Esophagus mucosa (tissue), 1 donor: ENCODE data around the gene STXBP5L. TPM values are rescaled to one million over a fixed set of nuclear protein-coding genes. Genes with fewer than 3 reads are reported as not detected.
"Not testable (repeated sequence)": the region's sequence is repeated elsewhere in the genome, so short reads cannot be mapped to it uniquely, and the experiment has no call there.

Source experiments
- ATAC-seq: fragments of 200-7000 bp; cut with Tn5 transposase; one replicate; pipeline ENCODE4 v1.9.1; 2020
- total RNA-seq: library from RNA; stranded (reverse); gene quantifications from one replicate; pipeline ENCODE4 v1.2.4, GENCODE V29; 2023
- donor health status: DM: yes; HTN: yes; CAD: no.

Gene STXBP5L
- total RNA-seq, 1 donor from 2014 or later = not detected

DNA sequence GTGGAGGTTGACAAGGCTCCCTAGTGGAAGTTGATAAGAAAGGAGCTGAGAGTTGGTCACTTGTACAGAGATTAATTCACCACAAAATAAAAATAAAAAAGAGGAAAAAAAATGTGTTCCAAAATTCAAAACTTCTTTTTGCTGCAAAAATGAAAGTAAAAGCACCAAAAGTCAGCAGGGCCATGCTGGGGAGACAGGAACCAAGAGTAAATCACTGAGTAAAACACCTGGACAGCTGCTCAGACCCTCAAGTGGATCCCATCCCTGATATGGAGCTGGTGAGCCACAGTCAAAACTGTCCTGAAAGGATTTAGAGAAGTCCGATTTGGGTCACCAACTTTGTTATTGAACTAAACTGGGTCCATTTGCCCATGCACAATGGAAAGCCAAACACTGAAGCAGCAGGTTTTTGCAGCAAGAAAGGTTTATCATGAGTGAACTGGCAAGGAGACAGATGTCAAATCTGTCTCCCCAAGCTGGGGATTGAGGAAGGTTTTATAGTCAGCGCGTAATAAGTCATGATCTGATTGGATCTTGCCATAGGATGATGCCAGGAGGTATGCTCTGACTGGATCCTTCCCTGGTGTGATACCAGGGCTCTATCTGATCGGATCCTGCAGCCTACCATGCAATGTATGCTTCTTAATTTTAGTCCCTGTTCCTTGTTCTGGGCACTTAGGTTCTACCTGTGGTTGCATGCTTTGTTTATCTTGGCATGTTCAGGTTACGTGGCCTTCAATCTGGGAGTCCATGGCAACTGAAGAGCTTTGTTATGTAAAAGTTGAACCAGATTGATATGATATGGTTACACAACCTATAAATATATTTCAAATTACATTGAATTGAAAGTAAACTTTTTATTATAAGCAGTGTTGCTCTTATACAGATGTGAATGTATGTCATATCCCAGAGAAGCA is 324.6 kb downstream of the STXBP5L start:
- no peak for ATAC-seq

DNA sequence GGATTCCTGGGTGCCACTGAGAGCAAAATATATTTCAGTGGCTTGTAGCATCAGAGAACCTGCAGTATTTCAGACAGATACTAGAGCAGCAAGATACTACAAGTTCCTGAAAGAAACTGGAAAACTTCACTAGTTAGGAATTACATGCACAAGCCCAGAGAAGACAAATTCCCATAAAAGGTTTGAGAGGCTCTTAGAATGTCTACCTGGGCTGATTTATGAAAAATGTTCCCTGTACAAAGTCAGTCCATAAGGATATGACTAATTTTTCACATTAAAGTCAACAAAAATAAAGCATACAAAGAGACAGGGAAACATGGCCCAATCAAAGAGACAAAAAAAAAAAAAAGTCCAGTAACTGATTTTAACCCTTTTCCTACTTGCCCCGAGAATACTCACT is 335.2 kb downstream of the STXBP5L start:
- no peak for ATAC-seq

DNA sequence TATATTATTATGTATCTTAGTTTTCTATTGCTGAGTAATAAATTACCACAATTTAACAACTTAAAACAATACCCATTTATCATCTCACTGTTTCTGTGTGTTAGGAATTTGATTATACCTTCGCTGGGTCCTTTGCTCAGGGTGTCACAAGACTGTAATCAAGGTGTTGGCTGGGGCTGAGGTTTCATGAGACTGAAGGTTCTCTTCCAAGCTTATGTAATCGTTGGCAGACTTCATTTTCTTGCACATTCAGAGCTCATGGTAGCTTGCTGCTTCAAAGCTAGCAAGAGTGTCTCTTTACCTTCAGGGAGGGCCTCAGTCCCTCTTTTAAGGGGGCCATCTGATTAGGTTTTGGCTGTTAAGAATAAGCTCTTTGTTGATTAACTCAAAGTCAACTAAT is 344.7 kb downstream of the STXBP5L start:
- ATAC-seq = no peak

DNA sequence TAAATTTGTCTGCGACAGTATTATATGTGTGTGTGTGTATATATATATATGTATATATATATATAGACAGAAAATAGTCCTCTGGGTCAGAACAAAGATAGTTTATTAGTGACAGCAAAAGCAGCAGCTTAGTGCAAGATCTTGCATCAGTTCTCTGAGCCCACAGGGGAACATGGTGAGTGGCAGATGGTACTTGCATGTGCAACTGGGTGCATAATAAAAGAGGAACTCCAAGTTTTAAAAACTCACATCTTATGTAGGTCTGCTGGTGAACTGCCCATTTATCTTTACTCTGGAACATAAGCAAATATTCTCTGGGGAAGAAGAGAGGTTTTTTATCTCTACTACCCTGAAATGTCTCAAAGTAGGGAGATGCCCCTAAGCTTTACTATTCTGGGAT is 361.4 kb downstream of the STXBP5L start:
- ATAC-seq = no peak

DNA sequence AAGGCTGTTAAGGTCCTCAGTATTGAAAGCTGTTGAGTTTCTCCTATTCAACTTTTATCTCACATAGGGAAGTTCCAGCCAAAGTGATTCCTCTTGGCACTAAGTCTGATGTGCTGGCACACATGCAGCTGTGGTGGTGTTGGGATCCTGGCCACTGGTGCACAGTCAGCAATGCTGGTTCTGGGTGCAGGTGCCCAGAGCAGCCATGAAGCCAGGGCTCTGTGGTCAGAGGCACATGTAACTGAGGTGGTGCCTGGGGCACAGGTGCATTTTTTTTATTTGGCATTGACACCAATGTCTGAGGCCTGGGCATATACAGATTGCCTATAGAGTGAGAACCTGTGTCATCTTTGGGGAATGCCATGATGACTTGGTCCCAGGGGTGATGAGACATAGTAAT is 366.4 kb downstream of the STXBP5L start:
- ATAC-seq = no peak

DNA sequence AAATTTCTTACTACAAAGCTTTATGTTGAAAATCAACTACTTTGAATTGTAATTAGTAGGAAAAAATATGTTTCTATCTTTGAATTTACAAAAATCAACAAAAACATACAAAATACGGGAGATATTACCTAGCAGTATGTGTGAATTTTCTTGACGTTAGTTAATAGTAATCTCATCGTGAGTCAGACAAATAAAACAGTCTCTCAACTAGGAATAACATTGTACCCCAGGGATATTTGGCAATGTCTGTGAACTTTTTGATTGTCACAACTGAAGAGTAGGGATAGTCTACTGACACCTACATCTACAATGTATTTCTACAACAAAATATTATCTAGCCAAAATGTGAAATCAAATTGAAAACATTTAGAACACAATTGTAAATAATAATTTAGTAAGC is 387.4 kb downstream of the STXBP5L start:
- no peak for ATAC-seq

DNA sequence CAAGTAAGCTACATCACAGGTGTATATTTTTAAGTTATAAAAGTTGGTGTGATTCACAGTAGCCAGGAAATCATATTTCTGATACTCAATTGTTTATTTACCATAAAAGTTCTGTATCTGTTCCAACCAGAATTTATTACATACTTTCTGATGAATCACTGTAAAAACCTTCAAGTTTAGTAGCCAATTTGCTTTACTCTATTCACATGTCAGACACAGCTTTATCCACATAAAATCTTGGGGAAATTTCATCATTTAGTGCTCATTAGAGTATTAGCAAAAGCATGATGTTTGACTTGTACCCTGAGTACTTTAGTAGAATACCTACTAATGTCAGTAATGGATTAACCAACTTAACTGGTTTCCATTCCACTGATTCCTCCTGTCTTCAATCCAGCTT is 388.0 kb downstream of the STXBP5L start:
- ATAC-seq = no peak

DNA sequence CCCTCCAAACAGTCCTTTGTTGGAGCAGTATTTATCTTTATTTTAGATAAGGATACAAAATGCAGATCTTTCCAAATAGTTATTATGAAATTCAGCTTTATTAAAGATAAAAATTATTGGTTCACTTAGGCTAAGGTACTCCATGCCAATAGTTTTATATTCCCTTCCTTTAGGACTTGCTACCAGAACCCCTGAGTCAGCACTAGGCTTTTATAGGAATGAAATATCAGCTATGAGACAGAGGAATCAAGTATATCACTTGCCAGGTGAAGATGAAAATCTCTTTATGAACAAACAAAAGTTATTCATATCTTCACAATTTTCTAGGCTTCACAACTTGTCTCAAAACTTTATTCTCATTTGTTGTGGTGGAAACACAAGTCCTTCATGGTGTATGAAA is 416.3 kb downstream of the STXBP5L start:
- ATAC-seq = no peak

DNA sequence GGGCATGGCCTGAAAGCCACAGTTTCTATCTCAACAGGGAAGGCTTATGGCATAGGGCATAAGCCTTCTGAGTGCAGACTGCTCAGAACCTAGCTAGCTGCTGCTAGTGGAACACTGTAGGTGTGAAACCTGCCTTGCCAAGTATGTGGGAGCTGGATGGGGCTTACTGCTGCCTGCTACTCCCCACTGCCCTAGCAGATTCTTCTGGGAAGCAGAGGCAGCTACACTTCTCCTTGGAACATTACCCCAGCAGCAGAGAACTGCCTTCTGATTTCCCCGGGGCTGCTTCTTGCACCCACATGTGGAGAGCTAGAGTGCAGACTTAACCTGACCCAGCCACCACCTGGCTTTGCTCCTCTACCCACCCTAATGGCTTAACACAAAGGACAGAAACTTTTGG is 422.1 kb downstream of the STXBP5L start:
- ATAC-seq = no peak

DNA sequence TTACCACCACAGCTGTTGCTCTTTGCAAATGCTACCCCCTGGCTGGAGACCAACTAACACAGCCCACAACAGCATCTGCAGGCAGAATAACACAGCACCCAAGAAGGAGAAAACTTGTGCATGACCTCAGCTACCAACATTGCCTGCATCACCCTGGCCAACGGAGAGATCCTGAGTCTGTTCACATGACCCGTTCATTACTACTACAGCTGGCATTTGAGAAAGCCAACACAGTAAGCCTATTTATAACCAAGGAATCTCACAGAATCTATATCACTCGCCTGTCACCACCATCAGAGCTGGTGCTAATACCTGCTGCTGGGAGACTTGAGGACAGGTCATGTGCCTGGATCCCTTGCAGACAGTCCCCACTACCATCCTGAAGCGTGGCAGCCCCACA is 422.6 kb downstream of the STXBP5L start:
- ATAC-seq = no peak

DNA sequence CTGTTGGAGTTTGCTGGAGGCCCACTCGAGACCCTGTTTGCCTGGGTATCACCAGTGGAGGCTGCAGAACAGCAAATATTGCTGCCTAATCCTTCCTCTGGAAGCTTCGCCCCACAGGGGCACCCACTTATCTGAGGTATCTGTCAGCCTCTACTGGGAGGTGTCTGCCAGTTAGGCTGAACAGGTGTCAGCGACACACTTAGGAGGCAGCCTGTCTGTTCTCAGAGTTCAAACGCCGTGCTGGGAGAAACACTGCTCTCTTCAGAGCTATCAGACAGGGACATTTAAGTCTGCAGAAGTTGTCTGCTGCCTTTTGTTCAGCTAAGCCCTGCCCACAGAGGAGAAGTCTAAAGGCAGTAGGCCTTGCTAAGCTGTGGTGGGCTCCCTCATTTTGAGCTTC is 448.0 kb downstream of the STXBP5L start:
- not testable (repeated sequence) for ATAC-seq

DNA sequence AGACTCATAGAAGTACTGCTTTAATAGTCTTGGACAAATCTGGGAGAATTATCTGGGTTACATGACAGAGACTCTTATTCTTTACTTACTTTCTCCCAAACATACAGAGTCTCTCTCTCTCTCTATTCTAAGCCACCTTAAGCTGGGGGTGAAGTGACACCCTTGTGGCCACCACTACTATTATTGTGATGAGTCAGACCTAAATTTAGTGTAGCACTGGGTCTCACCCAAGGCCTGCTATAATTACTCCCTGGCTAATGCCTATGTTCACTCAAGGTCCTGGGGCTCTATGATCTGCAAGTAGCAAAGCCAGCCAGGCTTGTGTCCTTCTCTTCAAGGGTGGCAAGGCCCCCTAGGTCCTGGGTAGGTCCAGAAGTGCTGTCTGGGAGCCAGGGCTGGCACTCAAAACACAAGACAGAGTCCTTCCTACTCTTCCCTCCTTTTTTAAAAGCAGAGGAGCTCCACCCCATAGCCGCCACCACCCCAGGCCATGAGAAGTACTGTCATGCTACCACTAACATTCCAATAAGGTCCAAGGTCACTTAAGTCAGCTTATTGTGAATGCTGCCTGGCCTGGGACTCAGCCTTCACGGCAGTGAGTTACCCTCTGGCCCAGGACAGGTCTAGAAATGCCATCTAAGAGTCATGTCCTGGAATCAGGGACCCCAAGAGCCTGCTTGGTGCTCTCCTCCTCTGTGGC is 454.2 kb downstream of the STXBP5L start:
- no peak for ATAC-seq

DNA sequence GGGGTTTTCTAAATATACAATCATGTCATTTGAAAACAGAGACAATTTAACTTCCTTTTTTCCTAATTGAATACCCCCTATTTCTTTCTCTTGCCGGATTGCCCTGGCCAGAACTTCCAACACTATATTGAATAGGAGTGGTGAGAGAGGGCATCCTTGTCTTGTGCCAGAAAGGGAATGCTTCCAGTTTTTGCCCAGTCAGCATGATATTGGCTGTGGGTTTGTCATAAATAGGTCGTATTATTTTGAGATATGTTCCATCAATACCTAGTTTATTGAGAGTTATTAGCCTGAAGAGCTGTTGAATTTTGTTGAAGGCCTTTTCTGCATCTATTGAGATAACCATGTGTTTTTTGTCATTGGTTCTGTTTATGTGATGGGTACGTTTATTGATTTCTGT is 480.3 kb downstream of the STXBP5L start:
- not testable (repeated sequence) for ATAC-seq

DNA sequence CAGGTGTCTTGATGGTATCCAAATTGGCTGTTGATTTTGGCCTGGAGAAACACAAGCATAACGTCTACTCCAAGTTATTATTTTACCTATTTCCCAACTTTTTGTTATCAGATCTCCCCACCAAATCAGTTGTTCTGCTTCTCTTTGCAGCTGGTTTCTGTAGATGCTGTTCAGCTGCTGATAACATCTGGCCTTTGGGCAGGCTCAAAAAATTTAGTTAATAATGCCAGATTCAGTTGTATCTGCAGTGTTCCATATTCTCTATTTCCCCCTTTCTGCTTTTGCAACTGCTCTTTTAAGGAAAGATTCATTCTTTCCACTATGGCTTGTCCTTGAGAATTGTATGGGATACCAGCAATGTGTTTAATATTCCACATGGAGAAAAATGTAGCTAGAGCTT is 488.0 kb downstream of the STXBP5L start:
- not testable (repeated sequence) for ATAC-seq

DNA sequence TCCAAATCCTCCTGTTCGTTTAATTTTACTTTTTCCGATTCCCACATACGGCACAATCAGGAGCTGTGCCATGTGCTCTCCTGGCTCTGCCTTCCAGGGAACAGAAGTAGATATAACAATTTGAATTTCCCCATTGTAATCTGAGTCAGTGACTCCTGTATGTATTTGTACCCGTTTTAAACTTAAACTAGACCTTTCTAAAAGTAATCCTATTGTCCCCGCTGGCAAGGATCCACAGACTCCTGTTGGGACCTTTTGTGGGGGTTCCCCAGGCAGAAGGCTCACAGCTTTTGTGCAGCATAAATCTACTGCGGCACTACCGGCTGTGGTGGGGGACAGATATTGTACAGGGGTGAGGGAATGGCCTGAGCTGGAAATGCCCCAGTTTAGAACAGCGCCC is 490.0 kb downstream of the STXBP5L start:
- not testable (repeated sequence) for ATAC-seq

DNA sequence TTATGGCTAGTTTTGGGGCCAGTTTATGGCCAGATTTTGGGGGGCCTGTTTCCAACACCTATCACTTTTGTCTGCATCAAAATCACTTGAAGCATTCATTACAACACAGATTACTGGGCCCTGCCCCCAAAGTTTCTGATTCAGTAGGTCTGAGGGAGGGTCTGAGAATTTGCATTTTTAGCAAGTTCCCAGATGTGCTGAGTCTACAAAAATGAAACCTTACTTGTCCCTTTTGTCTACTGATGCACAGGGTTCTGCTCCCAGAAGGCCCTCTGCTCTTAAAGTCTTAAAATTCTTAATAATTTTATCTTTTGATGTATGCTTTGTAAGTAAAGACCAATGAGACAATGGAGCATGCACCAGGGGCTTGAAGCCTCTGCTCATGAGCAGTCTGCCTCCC is 491.8 kb downstream of the STXBP5L start:
- no peak for ATAC-seq

DNA sequence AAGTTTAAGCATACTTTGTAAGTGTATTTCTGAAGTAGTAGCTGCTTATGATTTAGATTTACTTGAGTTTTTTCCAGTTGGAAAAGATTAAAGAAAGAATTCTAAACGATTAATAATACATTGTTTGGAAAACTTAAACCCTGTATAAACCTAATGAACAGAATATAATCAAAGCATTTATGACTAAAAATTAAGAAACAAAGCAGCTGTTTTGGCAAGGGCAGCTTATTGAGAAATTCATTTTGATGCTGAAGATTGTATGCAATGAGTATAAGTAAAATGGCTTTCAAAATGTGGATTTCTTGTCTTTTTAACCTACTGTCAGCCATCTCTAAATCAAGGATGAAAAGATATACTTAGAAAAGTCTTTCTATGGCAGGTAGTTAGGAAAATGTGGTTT is 497.6 kb downstream of the STXBP5L start:
- no peak for ATAC-seq

DNA sequence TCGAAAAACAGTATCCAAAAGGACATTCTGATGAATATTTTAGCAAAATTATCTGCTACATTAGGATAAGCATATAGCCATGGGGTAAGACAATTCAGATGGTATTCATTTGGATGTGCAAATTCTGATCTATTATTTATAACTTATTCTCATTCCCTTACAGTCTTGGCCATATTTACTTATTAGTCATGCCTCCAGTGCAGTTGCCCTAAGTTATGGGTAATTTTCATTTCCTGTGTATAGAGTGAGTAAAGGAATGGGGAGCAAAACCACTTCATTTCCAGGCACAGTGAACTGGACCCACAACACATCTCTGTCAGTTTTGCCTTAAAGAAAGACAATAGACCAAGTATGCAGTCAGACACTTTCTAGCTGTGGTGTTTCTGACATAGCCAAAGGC is 503.5 kb downstream of the STXBP5L start:
- no peak for ATAC-seq

DNA sequence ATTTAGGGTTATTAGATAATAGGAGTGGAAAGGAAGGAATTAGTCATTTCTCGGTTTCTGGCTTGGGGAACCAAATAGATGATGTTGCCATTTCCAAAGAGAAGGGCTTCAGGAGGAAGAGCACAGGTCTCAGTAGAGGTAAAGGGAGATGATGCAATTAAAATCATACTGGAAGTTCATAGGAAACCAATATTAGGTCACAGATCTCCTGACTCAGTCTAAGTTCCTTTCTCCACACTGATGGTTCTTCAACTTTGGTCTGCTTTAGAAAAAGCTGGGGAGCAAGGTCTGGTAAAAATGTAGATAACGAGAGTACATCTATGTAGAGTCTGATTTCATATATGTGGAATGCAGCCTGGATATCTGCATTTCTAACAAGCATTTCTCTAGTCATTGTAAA is 506.9 kb downstream of the STXBP5L start:
- no peak for ATAC-seq

DNA sequence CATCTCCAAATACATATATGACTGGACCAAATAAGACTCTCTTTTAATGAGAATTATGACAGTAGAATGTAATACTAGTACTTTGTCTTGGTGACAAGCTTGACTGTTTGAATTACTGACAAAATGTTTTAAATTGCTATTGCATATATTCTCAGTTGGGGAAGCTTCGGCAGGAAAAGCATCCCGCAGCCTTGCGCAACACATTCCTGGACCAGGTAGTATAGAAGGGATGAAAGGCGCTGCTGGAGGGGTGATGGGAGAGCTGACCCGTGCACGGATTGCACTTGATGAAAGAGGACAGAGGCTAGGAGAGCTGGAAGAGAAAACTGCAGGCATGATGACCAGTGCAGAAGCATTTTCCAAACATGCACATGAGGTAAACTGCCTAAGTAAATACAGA is 510.2 kb downstream of the STXBP5L start:
- ATAC-seq = no peak

DNA sequence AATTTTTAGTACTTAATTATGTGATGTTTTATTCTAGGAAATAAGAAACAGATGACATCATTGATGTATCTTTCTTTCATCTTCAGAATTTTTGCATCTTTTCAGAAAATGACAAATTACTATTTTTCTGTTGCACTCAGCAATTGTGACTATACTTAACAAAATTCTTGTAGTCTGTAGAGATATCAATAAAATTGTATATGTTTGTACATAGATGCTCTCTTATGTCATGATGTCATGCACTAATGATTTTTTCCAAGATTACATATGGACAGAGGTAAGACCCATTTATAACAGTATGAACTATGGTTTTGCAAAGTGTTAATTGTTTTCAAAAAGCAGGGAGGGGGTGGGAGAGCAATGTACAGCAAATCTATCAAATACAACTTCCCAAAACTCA is 516.5 kb downstream of the STXBP5L start:
- no peak for ATAC-seq

DNA sequence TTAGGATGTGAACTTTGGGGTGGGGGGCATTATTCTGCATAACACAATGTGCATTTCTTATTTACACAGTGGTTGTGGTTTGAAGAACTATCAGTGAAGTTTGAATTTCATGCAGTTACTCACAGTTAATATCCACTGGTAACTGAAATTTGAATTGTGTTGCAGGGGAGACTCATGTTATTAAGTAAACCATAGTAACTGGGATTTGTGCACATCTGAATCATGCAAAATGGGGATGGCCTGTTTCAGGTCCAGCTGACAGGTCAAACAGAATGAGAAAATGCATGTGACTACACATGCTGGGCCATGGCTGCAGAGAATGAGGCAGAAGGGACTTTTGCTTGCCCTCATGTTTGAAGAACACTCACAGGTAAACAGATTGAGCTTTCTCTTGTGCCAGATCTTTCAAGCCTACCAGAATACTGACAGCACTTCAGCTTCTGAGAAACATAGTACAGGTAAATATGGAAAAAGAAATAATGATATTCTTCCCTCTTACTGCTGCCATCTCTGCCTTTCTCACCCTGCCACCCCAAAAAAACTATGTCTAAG is 522.7 kb downstream of the STXBP5L start:
- no peak for ATAC-seq

DNA sequence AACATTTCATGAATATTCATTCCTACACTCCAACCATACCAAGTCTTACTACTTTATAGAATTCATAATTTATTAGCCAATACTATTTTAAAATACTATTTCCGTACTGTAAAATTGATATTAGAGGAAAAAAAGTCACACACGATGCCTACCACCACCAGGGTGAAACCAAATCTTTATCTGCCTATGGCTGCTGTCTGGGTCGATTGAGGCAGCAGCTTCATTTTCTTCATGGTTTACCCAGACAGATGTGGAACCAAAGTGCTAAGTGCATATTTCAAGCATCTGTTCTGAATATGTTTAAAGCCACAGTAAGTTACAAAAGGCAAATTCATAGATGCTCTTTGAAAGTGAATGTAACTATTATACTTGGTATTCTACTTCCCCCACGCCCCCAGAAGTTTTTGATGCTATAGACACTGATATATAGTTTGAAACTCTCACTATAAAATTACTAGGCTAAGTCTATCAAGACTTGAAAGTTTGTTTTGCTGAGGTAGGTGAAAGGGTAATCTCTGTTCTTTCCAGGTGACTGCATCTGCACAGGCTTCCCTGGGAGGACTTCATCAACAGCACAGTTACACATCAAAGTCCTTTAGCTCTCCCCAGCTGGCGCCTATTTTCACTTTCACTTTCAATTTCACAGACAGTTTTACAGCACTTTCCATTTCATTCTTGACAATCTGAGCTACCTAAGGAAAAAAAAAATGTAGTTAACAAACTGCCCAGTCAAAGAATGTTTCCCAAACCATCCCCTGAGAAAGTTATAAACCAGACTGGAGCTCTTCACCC is 523.9 kb downstream of the STXBP5L start:
- ATAC-seq = no peak
